IMR-90 (cell line): Measurements from ENCODE around the gene OGT. TPM values are rescaled to one million over a fixed set of nuclear protein-coding genes. Genes with fewer than 3 reads are reported as not detected.

Experiments used
- ATAC-seq: fragments of 200-7000 bp; cut with Tn5 transposase; 2 replicates; pipeline ENCODE4 v1.9.1; 2020; ENCODE audit warnings: low read depth, mild to moderate bottlenecking, moderate library complexity
- BruUV-seq: library from RNA; stranded (reverse); fragments of 400-500 nt; replicated peaks from 2 replicates; lab custom pipeline; 2021; lab: Mats Ljungman, UMichigan
- CTCF ChIA-PET: fragments of 300-600 bp; formaldehyde crosslinking; extraction: SDS; loops from one replicate; lab custom pipeline; 2021; ENCODE audit warnings: antibody characterized with exemption; lab: Yijun Ruan, JAX
- POLR2A ChIA-PET: fragments of 300-600 bp; sonication (Branson Sonifier 250); formaldehyde crosslinking; loops from one replicate; lab custom pipeline; 2022; ENCODE audit warnings: antibody characterized with exemption; ENCODE audit not compliant: unreplicated experiment; lab: Charles Lee
- DNase-seq: peaks from one replicate; pipeline ENCODE4 v3.0.0; 2013
- H2AFZ ChIP-seq: replicated peaks from 2 replicates; pipeline ENCODE3; 2013; ENCODE audit warnings: low read length, mild to moderate bottlenecking; ENCODE audit not compliant: poor library complexity
- H2AK5ac ChIP-seq: 2 replicates; pipeline ENCODE4 v1.6.1; 2013; ENCODE audit warnings: low read depth, low read length, inconsistent platforms
- H2AK9ac ChIP-seq: replicated peaks from 2 replicates; pipeline ENCODE3; 2013; ENCODE audit warnings: mild to moderate bottlenecking, low read depth, low read length, moderate library complexity; ENCODE audit not compliant: poor library complexity
- H2BK120ac ChIP-seq: 2 replicates; pipeline ENCODE4 v1.6.1; 2013; ENCODE audit warnings: low read depth, low read length, inconsistent platforms
- H2BK15ac ChIP-seq: 3 replicates; pipeline ENCODE4 v1.6.1; 2013; ENCODE audit warnings: low read depth, low read length, inconsistent platforms
- H2BK20ac ChIP-seq: 2 replicates; pipeline ENCODE4 v1.6.1; 2013; ENCODE audit warnings: low read depth, mild to moderate bottlenecking, inconsistent platforms, low read length, moderate library complexity
- H2BK5ac ChIP-seq: 2 replicates; pipeline ENCODE4 v1.6.1; 2013; ENCODE audit warnings: mild to moderate bottlenecking, low read depth, low read length, inconsistent platforms; ENCODE audit not compliant: poor library complexity, severe bottlenecking
- H3K14ac ChIP-seq: replicated peaks from 2 replicates; pipeline ENCODE4 v1.6.1; 2013; ENCODE audit warnings: low read depth, low read length, inconsistent platforms
- H3K18ac ChIP-seq: 2 replicates; pipeline ENCODE4 v1.6.1; 2013; ENCODE audit warnings: low read depth, low read length, control low read depth
- H3K23ac ChIP-seq: 2 replicates; pipeline ENCODE4 v1.6.1; 2013; ENCODE audit warnings: low read depth, low read length, inconsistent platforms
- H3K27ac ChIP-seq: 2 replicates; pipeline ENCODE4 v1.5.1; 2013; ENCODE audit warnings: mild to moderate bottlenecking, control low read depth, low read length; ENCODE audit not compliant: insufficient read depth
- H3K27me3 ChIP-seq: 2 replicates; pipeline ENCODE4 v1.6.1; 2013; ENCODE audit warnings: low read length; ENCODE audit not compliant: control insufficient read depth, insufficient read depth
- H3K36me3 ChIP-seq: 2 replicates; pipeline ENCODE4 v1.6.1; 2013; ENCODE audit warnings: low read length, mixed read lengths; ENCODE audit not compliant: control insufficient read depth, insufficient read depth
- H3K4ac ChIP-seq: 2 replicates; pipeline ENCODE4 v1.6.1; 2013; ENCODE audit warnings: low read depth, low read length, inconsistent platforms
- H3K4me1 ChIP-seq: 2 replicates; pipeline ENCODE4 v1.6.1; 2013; ENCODE audit warnings: low read length, mixed read lengths; ENCODE audit not compliant: control insufficient read depth, insufficient read depth
- H3K4me2 ChIP-seq: 2 replicates; pipeline ENCODE4 v1.6.1; 2013; ENCODE audit warnings: low read depth, mild to moderate bottlenecking, control low read depth, low read length, moderate library complexity
- H3K4me3 ChIP-seq: 2 replicates; pipeline ENCODE4 v1.5.1; 2013; ENCODE audit warnings: low read depth, mild to moderate bottlenecking, control low read depth, low read length, moderate library complexity; ENCODE audit not compliant: insufficient read depth
- H3K56ac ChIP-seq: 2 replicates; pipeline ENCODE4 v1.6.1; 2013; ENCODE audit warnings: low read length, inconsistent platforms; ENCODE audit not compliant: insufficient read depth; ENCODE audit errors: extremely low read depth
- H3K79me1 ChIP-seq, 2 experiments: 2 replicates each; pipeline ENCODE4 v1.6.1; 2013; ENCODE audit warnings: low read length in 2 of 2, inconsistent platforms in 1 of 2, low read depth in 1 of 2
- H3K9ac ChIP-seq: 2 replicates; pipeline ENCODE4 v1.6.1; 2013; ENCODE audit warnings: low read depth, low read length, control low read depth
- H3K9me1 ChIP-seq: 2 replicates; pipeline ENCODE4 v1.6.1; 2013; ENCODE audit warnings: low read length, inconsistent platforms; ENCODE audit not compliant: insufficient read depth
- H3K9me3 ChIP-seq: 2 replicates; pipeline ENCODE4 v1.6.1; 2013; ENCODE audit warnings: low read length; ENCODE audit not compliant: control insufficient read depth, insufficient read depth
- H4K20me1 ChIP-seq: 2 replicates; pipeline ENCODE4 v1.6.1; 2013; ENCODE audit warnings: low read length, inconsistent platforms; ENCODE audit not compliant: insufficient read depth
- H4K5ac ChIP-seq: 2 replicates; pipeline ENCODE4 v1.6.1; 2013; ENCODE audit warnings: mild to moderate bottlenecking, low read depth, low read length, control low read depth
- H4K8ac ChIP-seq, 2 experiments: 2 replicates each; pipeline ENCODE4 v1.6.1; 2013; ENCODE audit warnings: low read depth in 2 of 2, low read length in 2 of 2, control low read depth in 1 of 2, inconsistent platforms in 1 of 2
- H4K91ac ChIP-seq: 2 replicates; pipeline ENCODE4 v1.6.1; 2013; ENCODE audit warnings: low read depth, low read length, inconsistent platforms; ENCODE audit not compliant: insufficient read depth
- BHLHE40 ChIP-seq: fragments of 150-350 bp; IDR thresholded peaks from 2 replicates; pipeline ENCODE4 v1.6.1; 2016; ENCODE audit warnings: mild to moderate bottlenecking, low read depth, low read length
- CEBPB ChIP-seq: IDR thresholded peaks from 2 replicates; pipeline ENCODE4 v1.6.1; 2012; ENCODE audit warnings: low read depth, low read length, improper control_type of control experiment
- CHD1 ChIP-seq: IDR thresholded peaks from 2 replicates; pipeline ENCODE4 v1.6.1; 2012; ENCODE audit warnings: low read depth, low read length, improper control_type of control experiment
- CTCF ChIP-seq: conservative IDR thresholded peaks from 2 replicates; pipeline ENCODE4 v1.5.1; 2012; ENCODE audit warnings: mild to moderate bottlenecking, low read depth, low read length, improper control_type of control experiment
- ELK1 ChIP-seq: fragments of 150-350 bp; IDR thresholded peaks from 2 replicates; pipeline ENCODE4 v1.6.1; 2016; ENCODE audit warnings: low read depth, mild to moderate bottlenecking, low read length, moderate library complexity, borderline replicate concordance
- FOS ChIP-seq: fragments of 150-350 bp; IDR thresholded peaks from 2 replicates; pipeline ENCODE4 v1.6.1; 2016; ENCODE audit warnings: low read depth, low read length
- MAFK ChIP-seq: IDR thresholded peaks from 2 replicates; pipeline ENCODE4 v1.6.1; 2012; ENCODE audit warnings: low read depth, low read length, improper control_type of control experiment
- MAZ ChIP-seq: IDR thresholded peaks from 2 replicates; pipeline ENCODE4 v1.6.1; 2012; ENCODE audit warnings: low read depth, mild to moderate bottlenecking, low read length, improper control_type of control experiment, moderate library complexity, borderline replicate concordance
- MXI1 ChIP-seq: IDR thresholded peaks from 2 replicates; pipeline ENCODE4 v1.6.1; 2012; ENCODE audit warnings: low read depth, mild to moderate bottlenecking, low read length, moderate library complexity, borderline replicate concordance
- NFE2L2 ChIP-seq: fragments of 150-350 bp; IDR thresholded peaks from 2 replicates; pipeline ENCODE4 v1.6.1; 2016; ENCODE audit warnings: low read depth, mild to moderate bottlenecking, low read length
- POLR2A ChIP-seq: IDR thresholded peaks from 2 replicates; pipeline ENCODE4 v1.6.1; 2012; ENCODE audit warnings: mild to moderate bottlenecking, low read depth, low read length
- RAD21 ChIP-seq: IDR thresholded peaks from 2 replicates; pipeline ENCODE4 v1.6.1; 2012; ENCODE audit warnings: low read length, improper control_type of control experiment
- RCOR1 ChIP-seq: IDR thresholded peaks from 2 replicates; pipeline ENCODE4 v1.6.1; 2012; ENCODE audit warnings: mild to moderate bottlenecking, low read length, improper control_type of control experiment; ENCODE audit not compliant: insufficient replicate concordance
- RFX5 ChIP-seq: IDR thresholded peaks from 2 replicates; pipeline ENCODE4 v1.8.0; 2012; ENCODE audit warnings: low read depth, mild to moderate bottlenecking, low read length, moderate library complexity
- SMC3 ChIP-seq: fragments of 150-350 bp; IDR thresholded peaks from 2 replicates; pipeline ENCODE4 v1.6.1; 2016; ENCODE audit warnings: low read depth, mild to moderate bottlenecking, antibody characterized with exemption, low read length, moderate library complexity
- USF2 ChIP-seq: fragments of 150-350 bp; IDR thresholded peaks from 2 replicates; pipeline ENCODE4 v1.6.1; 2017; ENCODE audit warnings: mild to moderate bottlenecking, antibody characterized with exemption, low read length, low read depth
- WGBS, 2 experiments: methylation state at CpG; one replicate each; pipeline versions ENCODE4 v1.1.5 to v1.1.7; 2013; ENCODE audit warnings: missing lambda C conversion rate in 2 of 2; ENCODE audit not compliant: insufficient read length in 1 of 2; ENCODE audit errors: extremely low coverage in 2 of 2; 5-methylcytosine and 5-hydroxymethylcytosine counted together
- dilution Hi-C: fragments of 300-500 bp; cut with HindIII; formaldehyde crosslinking; loops from one replicate; pipeline ENCODE4 v1.14.3; 2018; ENCODE audit warnings: low sequenced_read_pairs; ENCODE audit not compliant: unreplicated experiment
- in situ Hi-C: fragments of 300-500 bp; cut with MboI; formaldehyde crosslinking; loops from 3 replicates; pipeline ENCODE4 v1.14.3; 2019; ENCODE audit warnings: low sequenced_read_pairs, inconsistent platforms, mixed read lengths
- intact Hi-C: fragments of 100-400 bp; cut with micrococcal nuclease; formaldehyde crosslinking; loops from 2 replicates; pipeline ENCODE4 v1.10.0; 2022
- polyA plus RNA-seq, 3 experiments: library from polyadenylated mRNA; depleted of rRNA; stranded (reverse); fragments of >200 nt; gene quantifications; 2 replicates each; pipeline ENCODE4 v1.2.3, GENCODE V29; 2012; ENCODE audit warnings: low replicate concordance in 1 of 3
- total RNA-seq: library from RNA; depleted of rRNA; stranded (reverse); fragments of >200 nt; gene quantifications from 2 replicates; pipeline ENCODE4 v1.2.3, GENCODE V29; 2012

OGT gene
- total and polyA plus RNA-seq, 2 of the 4 experiments (the other 2 are of a cell fraction), result 80.7 to 113 TPM

- H3K79me1 ChIP-seq, result no peaks in the 10 kb centered on the region
- H4K5ac ChIP-seq, result no peak overlapping the region
- H3K14ac ChIP-seq, result no peak overlapping the region
- POLR2A ChIA-PET, result no interaction called here
- intact Hi-C loops, result no loop called here
- H3K4me2 ChIP-seq, result no peak overlapping the region
- no peak overlapping the region for H2AK9ac ChIP-seq
- dilution Hi-C loops, result no loop called here
- WGBS, 2 experiments, result no CpG with 5 or more reads among the region's 3 CpGs
- DNase-seq, result no peak
- H2BK120ac ChIP-seq, result no peak overlapping the region
- peaks cover 7% of the 10 kb centered on the region for H3K9me3 ChIP-seq
- H3K27ac ChIP-seq, result no peak overlapping the region
- no TSS peak for BruUV-seq
- no peaks in the 10 kb centered on the region for H4K20me1 ChIP-seq
- no peak overlapping the region for H3K4me3 ChIP-seq
- no peak overlapping the region for H3K18ac ChIP-seq
- H3K4ac ChIP-seq, result no peak overlapping the region
- peaks cover 4% of the 10 kb centered on the region for H3K27me3 ChIP-seq
- no peaks in the 10 kb centered on the region for H3K9me1 ChIP-seq
- CTCF ChIA-PET, result no interaction called here
- H2BK5ac ChIP-seq, result no peak overlapping the region
- TF ChIP-seq CHD1 (no peak), FOS (no peak), BHLHE40 (no peak), RCOR1 (no peak), MAZ (no peak), POLR2A (no peak), MAFK (no peak), CEBPB (no peak), RAD21 (no peak), CTCF (no peak), SMC3 (no peak), USF2 (no peak), MXI1 (no peak), RFX5 (no peak), NFE2L2 (no peak), ELK1 (no peak)
- in situ Hi-C loops, result no loop called here
- H2BK15ac ChIP-seq, result no peak overlapping the region
- no peaks in the 10 kb centered on the region for H3K4me1 ChIP-seq
- no peak for ATAC-seq
- H2BK20ac ChIP-seq, result no peak overlapping the region
- no peak overlapping the region for H4K8ac ChIP-seq
- no peak overlapping the region for H3K9ac ChIP-seq
- H2AFZ ChIP-seq, result no peak overlapping the region
- H4K91ac ChIP-seq, result no peak overlapping the region
- H3K56ac ChIP-seq, result no peak overlapping the region
- no peak overlapping the region for H2AK5ac ChIP-seq
- H3K23ac ChIP-seq, result no peak overlapping the region
- H3K36me3 ChIP-seq, result peaks cover 36% of the 10 kb centered on the region
These were observed 76.3 kb downstream of the OGT start for GRCh38 chrX:71609095-71609750.
